GM18519 (cell line): ENCODE data around the gene MC1R.

Experiments used
- ATAC-seq: cut with Tn5 transposase; IDR thresholded peaks from one replicate; pipeline ENCODE4 v1.9.1; 2021; ENCODE audit warnings: mild to moderate bottlenecking, moderate library complexity; ENCODE audit not compliant: unreplicated experiment, low FRiP score

The MC1R gene

DNA sequence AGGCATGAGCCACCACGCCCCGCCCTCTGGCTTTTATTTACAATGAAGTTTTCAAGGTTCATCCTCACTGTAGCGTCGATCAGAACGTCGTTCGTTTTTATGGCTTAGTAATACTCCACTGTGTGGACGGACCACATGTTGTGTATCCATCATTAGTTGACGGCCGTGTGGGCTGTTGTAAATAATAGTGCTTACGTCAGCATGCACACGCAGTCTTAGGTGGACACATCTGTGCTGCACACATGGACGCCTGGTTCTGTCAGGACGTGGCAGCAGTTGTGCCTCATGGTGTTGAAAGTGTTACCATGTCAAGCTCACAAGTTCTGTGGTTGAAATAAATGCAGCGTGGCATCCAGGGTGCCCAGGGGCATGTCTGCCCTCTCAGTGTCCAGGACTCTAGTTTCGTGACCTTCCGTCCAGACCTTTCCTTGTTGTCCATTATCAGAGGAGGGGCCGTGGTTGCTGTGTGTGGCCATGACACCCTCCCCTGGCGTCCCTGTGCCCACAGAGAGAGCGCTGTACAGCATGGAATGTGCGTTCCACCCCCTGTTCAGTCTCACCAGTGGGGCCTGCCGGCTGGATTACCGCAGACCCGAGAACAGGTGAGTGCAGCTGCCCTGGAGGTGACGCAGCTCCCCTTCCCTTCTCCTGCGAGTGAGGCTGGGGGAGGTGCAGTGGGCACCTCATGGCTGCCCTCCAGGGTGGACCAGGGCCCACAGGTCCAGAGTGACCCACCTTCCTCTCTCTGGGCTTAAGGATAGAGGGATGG, 23.0 kb upstream of the MC1R start:
- ATAC-seq: no peak

DNA sequence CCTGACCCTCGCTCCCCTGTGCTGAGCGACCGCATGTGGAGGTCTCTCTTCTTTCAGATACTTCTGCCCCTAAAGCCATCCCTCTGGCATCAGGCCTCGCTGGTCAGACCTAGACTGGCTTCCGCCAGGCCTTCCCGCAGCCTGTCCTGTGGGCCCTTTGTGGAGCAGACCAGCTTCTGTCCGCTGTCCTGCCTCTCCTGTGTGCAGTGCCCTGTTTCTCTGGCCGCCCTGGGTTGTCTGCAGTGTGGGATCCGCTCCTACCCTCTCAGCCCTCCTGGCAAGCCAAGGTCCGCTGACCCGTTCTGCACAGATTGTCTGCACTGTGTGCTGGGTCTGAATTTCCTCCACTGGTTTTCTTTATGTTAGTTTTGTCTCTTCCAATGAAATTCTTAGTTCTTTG, 21.5 kb upstream of the MC1R start:
- no peak for ATAC-seq

DNA sequence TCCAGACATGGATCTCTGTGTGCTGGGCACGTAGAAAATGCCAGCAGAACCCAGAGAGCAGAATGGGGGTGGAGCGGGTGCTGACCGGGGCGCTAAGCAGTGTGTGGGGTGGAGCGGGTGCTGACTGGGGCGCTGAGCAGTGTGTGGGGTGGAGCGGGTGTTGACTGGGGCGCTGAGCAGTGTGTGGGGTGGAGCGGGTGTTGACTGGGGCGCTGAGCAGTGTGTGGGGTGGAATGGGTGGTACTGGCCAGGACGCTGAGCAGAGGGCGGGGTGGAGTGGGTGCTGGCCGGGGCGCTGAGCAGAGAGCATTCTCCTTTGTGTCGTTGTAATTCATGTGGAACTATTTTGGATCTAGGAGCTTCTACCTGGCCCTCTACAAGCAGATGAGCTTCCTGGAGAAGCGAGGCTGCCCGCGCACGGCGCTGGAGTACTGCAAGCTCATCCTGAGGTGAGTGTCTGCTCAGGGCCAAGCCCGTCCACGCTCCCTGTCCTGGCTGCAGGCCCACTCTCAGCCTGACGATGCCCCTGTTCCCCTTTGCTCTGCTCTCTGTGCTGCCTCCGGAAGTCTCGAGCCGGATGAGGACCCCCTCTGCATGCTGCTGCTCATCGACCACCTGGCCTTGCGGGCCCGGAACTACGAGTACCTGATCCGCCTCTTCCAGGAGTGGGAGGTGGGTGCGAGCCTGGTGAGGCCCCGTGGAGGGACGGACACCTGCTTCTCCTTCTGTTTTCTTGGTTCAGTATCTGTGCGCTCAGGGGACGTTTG, 20.3 kb upstream of the MC1R start:
- no peak for ATAC-seq

DNA sequence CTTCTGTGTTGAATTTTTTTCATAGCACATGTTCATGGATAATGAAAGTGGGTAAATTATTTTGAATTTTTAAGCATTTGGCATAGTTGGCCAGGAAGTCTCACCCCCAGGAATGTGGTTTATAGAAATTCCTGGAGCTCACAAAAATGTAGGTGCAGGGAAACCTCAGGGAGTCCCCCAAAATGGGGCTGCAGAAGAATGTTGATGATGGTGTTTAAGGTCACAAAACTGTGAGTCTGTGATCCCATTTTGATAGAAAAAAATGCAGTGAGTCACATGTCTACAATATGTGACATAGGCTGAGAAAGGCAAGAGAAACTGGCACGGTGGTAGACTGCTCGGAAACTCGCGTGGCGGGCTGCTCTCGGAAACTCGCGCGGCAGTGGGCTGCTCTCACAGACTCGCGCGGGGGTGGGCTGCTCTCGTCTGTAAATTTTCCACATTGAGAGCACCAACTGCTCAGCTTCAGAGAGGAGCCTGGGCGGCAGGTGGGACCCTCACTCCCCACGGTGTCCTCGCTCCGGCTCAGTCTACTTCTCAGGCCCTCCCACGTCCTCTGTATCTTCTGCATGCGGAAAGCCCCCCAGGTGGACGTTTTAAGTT, 18.7 kb upstream of the MC1R start:
- no peak for ATAC-seq

DNA sequence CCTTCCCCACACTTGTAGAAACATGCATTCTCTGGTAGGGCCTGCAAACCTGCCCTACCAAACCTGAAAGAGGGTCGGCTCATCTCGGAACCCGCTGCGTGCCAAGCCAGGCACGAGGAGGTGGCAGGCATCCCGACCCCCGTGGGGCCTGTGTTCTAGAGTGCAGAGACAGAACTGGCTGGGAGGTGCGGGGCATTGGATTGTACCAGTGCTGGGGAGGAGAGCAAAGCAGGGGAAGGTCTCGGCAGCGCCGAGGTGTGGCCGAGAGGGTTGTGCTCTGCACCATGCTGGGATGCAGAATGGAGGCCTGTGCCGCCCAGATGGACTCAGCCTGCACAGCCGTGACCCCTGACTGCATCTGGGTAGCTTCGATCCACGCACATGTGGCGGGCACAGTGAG, 17.8 kb upstream of the MC1R start:
- no peak for ATAC-seq

DNA sequence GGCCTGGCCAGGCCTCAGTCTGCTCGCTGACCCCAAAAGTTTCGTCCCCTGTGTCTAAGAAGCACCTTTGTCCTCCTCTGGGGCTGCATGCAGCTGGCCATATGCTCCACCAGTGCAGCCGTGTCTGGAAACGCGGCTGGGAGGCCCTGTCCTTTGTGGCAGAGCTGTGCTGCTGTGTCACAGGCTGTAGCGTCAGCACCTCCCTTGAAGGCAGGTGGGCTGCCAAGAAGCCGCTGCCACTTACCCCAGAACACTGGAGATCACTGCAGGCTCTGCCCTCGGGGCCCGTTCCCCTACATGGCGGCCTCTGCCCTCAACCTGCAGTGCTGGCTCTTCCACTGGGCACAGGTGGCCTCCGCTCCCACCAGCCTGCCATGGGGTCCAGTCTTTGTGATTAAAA, 15.7 kb upstream of the MC1R start:
- ATAC-seq: no peak

DNA sequence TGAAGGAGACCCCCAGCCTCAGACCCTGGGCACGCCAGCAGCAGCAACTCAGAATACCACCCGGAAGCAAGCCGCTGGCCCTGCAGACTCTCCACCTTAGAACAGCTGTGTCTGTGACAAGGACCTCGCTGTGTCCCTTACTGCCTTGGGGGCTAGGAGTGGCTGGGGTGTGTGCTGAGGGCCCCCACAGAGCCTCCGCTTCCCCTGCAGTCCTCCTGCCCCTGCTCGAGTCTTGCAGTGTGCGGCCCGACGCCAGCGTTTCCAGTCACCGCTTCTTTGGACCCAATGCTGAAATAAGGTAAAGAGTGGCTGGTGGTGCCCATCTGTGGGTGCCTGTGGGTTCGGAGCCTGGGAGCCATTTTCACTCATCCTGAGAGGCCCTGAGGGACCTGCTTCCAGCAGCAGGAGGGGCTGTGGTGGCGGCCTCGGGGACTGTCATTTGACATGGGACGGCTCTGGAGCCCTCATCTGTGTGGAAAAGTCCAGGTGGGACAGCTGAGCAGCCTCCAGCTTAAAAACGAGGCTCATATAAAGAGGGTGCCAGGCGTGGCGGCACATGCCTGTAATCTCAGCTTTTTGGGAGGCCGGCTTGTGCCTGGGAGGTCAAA, 14.7 kb upstream of the MC1R start:
- ATAC-seq: no peak

DNA sequence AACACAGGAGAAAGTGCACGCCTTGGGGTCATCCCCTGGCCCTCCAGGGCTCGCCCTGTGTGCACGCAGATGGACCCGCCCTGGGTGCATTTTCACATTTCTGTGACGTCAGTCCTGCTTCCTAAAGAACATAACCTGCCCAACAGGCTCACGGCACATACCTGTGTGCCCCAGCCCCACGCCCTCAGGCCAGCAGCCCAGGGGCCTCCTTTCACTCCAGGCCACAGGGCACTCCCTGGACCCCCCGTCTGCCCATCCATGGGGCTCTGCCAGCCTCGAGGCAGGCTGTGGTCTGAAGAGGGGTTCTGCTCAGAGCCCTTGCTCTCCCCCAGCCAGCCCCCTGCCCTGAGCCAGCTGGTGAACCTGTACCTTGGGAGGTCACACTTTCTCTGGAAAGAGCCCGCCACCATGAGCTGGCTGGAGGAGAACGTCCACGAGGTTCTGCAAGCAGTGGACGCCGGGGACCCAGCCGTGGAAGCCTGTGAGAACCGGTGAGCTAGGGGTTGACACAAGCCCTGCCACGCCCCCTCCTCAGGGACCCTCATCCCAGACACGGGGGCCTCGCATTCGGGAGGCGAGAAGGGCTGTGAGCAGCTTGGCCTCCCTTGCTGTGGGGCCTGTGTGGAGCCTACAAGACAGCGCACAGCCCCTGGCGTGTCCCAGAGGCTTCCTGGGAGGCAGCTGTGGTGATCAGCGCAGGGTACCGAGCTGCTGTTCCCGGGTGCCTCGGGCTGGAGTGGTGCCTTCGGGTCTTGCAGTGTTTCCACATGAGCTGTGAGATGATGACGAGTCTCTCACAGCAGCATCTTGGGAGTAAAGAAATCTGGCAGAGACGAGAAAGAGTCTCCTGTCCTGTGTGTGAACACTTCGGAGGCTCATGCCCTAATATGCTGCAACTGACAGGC, 13.8 kb upstream of the MC1R start:
- no peak for ATAC-seq

DNA sequence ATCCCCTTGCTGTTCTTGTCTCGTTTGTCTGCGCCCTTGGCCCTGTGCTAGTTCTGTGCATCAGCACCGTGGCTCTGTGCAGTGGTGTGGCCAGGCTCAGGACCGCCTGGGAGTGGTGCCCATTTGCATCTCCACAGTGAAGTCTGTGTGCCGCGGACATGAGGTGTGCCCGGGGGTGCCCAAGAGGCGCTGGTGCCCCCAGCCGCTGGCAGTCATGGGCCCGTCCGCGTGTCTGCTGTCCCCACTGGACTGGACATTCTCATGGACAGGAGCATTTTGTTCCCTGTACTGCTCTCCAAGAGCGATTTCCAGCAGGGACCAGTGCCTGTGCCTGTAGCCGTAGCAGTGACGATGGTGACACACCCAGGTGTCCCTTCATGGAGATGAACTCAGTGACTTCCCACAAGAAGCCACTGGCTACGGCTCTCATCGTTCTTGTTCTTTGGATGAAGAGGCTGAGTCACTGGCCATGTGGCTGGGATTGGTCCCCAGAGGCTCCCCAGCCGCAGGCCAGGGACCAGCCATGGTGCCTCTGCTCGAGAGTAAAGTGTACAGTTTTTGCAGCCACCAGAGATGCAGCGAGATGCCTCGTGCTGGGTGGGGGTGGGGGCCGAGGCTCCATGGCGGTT, 13.0 kb upstream of the MC1R start:
- ATAC-seq: no peak

DNA sequence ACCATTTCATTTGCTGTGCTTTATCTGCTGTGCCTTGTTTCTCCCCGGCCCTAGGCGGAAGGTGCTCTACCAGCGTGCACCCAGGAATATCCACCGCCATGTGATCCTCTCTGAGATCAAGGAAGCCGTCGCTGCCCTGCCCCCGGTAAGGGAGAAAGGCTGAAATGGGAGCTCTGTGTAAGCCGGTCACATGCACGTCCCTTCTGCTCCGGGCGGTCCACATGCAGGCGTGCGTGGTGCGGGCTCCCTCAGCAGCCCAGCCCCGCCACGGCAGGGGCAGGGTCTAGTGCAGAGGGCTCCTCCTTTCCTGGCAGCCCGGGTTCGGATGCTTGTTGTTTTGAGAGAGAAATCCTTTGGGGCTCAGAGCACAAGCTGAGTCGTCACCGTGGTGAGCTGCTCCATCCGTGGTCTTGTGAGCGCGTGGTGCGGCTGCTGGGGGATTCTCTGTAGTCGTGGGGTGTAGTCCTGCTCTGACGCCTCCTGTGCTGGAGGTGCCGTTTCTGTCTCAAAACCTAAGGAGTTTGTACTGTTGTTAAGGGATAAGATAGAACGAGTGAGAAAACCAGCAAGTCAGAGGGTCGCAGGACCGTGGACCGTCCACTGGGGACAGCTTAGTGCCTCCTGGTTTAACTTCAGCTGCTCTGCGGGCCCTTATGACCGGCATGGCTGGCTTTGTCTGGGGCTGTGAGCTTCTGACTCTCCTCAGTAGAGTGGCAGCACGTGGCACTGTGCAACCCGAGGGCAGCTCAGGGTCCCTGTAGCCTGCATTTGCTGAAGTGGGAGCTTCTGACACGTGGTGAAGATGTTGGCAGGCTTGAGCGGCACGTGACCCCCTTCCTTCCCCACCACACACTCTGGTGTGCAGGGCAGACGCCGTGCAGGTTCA, 12.3 kb upstream of the MC1R start:
- no peak for ATAC-seq

DNA sequence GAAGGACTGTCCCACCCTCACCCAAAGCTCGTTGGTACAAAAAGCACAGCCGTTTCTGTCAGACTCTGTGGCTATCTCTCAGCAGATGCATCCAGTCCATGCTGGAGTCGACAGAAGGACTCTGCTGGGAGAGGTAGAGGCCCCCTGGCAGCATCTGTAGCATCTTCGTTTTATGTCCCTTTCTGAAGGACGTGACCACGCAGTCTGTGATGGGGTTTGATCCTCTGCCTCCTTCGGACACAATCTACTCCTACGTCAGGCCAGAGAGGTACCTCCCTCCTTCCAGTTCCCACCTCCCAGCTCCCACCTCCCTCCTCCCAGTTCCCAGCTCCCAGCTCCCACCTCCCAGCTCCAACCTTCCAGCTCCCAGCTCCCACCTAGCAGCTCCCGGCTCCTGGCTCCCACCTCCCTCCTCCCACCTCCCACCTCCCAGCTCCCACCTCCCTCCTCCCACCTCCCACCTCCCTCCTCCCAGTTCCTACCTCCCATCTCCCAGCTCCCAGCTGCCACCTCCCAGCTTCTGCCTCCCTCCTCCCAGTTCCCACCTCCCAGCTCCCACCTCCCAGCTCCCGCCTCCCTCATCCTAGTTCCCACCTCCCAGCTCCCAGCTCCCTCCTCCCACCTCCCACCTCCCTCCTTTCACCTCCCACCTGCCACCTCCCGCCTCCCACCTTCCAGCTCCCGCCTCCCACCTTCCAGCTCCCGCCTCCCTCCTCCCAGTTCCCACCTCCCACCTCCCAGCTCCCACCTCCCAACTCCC, 11.4 kb upstream of the MC1R start:
- no peak for ATAC-seq

DNA sequence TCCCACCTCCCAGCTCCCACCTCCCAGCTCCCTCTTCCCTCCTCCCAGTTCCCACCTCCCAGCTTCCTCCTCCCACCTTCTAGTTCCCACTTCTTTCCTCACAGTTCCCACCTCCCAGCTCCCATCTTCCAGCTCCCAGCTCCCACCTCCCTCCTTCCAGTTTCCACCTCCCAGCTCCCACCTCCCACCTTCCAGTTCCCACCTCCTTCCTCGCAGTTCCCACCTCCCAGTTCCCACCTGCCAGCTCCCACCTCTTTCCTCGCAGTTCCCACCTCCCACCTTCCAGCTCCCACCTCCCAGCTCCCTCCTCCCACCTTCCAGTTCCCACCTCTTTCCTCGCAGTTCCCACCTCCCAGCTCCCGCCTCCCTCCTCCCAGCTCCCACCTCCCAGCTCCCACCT, 10.4 kb upstream of the MC1R start:
- ATAC-seq: no peak

DNA sequence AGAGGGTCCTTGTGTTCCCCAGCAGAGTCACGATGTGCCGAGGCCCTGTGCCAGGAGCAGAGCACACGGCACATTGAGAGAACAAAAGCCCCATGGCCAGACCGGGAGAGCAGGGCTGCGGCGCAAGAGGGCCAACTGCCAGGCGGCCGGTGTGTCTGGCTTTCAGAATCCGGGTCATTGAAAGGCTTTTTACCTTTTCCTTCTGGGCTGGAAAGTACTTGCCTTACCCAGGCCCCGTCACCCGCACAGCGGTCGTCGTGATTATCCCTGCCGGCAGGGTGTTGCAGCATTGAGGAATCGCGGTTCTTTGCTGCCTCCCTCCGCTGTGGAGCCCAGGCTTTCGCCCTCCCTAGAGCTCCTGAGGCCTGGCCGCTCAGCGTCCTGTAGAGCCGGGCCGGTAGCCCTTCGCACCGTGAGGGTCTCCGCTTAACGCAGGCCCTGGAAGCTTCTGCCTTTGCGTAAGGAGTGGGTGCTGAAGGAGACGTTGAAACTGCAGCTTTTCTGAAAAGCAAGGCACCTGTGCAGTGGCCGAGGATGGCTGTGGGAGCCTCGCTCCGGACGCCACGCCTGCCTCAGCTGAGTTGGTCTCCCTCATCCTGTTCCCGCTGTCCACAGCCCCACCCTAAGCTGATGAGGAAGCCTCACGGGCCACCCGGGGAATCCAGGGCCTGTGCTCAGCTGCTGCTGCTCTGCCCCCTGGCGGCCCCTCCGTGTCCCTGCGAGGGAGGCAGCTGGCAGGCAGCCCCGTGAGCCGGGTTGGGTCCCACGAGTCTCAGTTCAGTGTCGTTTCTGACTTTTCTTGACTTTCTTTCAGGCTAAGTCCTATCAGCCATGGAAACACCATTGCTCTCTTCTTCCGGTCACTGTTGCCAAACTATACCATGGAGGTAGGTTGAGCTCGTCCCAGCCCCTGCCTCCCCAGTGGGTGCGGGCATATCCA, 8.6 kb upstream of the MC1R start:
- ATAC-seq: no peak

DNA sequence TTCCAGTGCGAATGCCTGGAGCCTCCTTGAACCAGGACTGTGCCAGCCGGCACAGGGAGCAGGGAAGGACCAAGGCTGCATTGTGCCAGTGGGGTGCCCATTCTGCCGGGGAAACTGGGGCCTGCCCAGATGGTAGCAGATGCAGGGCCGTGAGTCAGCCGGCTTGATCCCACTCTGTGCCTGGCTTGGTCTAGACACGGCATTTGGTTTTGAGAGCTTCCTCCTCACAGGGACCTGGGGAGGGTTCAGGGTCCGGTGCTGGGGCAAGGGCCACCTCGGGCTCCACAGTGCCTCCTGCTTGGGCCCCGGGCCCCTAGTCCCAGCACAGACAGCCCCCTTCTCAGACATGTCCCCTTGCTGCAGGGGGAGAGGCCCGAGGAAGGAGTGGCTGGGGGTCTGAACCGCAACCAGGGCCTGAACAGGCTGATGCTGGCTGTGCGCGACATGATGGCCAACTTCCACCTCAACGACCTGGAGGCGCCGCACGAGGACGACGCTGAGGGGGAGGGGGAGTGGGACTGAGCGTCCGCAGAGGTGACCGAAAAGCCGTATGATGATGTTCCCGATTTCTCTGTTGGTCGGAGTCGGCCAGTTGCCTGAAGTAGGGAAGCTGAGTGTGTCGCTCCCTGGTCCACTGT, 7.8 kb upstream of the MC1R start:
- no peak for ATAC-seq

DNA sequence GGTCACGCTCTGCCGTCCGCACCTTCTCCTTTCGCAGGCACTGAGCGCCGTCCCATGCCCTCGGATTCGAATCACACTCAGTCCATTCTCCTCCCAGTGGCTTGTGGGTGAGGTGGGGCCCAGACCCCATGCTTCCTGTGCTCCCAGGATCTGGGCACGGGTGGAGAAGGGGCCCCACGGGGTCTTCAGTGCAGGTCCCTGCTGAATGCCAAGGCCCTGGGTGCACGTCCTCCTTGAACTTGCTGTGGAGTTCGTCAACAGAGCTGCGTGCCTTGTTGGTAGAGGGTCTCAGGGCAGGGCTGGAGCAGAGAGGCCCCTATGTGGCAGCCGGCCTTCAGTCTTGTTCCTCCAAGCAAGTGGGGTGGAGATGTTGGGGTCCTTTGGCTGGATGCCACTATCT, 7.3 kb upstream of the MC1R start:
- ATAC-seq: no peak

DNA sequence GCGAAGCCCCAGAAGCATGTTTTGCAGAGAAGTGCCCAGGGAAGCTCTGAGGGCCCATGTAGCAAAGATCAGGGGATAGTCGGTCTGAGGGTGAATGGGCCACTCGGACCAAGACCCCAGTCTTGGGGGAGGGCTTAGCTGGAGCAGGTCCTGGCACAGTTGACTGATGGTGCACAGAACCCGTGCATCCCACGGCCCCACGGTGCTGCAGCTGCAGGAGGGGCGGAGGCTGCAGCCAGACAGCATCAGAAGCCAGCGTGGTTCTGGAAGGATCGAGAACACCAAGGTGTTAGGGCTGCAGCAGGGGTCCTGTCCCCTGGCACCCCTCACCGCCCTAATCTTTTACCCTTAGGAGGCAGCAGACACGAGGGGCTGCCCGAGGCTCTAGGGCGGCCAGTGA, 6.5 kb upstream of the MC1R start:
- ATAC-seq: no peak

DNA sequence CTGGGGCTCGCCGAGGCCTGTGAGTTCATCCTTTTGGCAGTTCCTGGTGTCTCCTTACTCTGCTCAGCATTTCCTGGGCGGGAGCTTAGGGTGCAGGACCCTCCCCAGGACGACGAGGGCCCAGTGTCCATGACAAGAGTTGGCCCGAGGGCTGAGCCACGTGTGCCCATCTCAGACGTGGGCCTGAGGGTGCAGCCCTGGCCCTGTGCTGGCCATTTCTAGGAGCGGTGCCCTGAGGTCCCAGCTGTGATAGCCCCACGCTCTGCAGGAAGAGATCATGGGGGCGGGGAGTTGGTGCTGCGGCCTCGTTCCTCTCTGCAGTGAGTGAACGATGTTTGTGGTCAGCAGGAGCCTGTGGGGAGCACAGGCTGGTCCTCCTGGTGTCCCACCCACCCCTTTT, 6.0 kb upstream of the MC1R start:
- no peak for ATAC-seq
